WTC11 (cell line): ENCODE measurements around the gene PIGK. TPM values are rescaled to one million over a fixed set of nuclear protein-coding genes. Genes with fewer than 3 reads are reported as not detected.

Experiments used
- ATAC-seq: fragments of 200-7000 bp; cut with Tn5 transposase; 2 replicates; pipeline ENCODE4 v1.10.0; 2021; ENCODE audit warnings: mild to moderate bottlenecking, moderate library complexity
- CTCF ChIA-PET: fragments of 300-600 bp; sonication (Branson Sonifier 250); formaldehyde crosslinking; loops from one replicate; lab custom pipeline; 2021; ENCODE audit warnings: antibody characterized with exemption; lab: Charles Lee
- POLR2A ChIA-PET: fragments of 350-600 bp; sonication (Branson Sonifier 250); formaldehyde crosslinking; loops from one replicate; lab custom pipeline; 2021; ENCODE audit warnings: antibody characterized with exemption; lab: Charles Lee
- DNase-seq: peaks from one replicate; pipeline ENCODE4 v3.0.0; 2021; ENCODE audit warnings: low spot score
- H3K27ac Mint-ChIP-seq: 2 replicates; pipeline ENCODE4 v1.8.0; 2021; ENCODE audit warnings: mixed read lengths
- H3K27me3 Mint-ChIP-seq: 2 replicates; pipeline ENCODE4 v1.8.0; 2021; ENCODE audit warnings: low read depth, mild to moderate bottlenecking, moderate library complexity, mixed read lengths
- H3K36me3 Mint-ChIP-seq: 2 replicates; pipeline ENCODE4 v1.8.0; 2021; ENCODE audit warnings: mixed read lengths
- H3K4me1 Mint-ChIP-seq: 2 replicates; pipeline ENCODE4 v1.8.0; 2022; ENCODE audit warnings: mixed read lengths
- H3K4me3 Mint-ChIP-seq: 2 replicates; pipeline ENCODE4 v1.8.0; 2021; ENCODE audit warnings: mild to moderate bottlenecking, moderate library complexity, mixed read lengths
- H3K9me3 Mint-ChIP-seq: 2 replicates; pipeline ENCODE4 v1.8.0; 2021; ENCODE audit warnings: mixed read lengths
- AFF4 ChIP-seq: sonication (generic); formaldehyde crosslinking; IDR thresholded peaks from 2 replicates; pipeline ENCODE4 v1.8.1; 2023; ENCODE audit warnings: mild to moderate bottlenecking, missing genetic modification reagents, borderline replicate concordance
- ATF1 ChIP-seq: sonication (generic); formaldehyde crosslinking; IDR thresholded peaks from 2 replicates; pipeline ENCODE4 v1.8.1; 2023; ENCODE audit warnings: mild to moderate bottlenecking, moderate library complexity, missing genetic modification reagents
- EMX1 ChIP-seq: fragments of 250-450 bp; sonication (Bioruptor Pico); IDR thresholded peaks from 2 replicates; pipeline ENCODE4 v1.8.0; 2021; ENCODE audit warnings: mild to moderate bottlenecking
- ESRRA ChIP-seq: sonication (generic); formaldehyde crosslinking; IDR thresholded peaks from 2 replicates; pipeline ENCODE4 v1.8.1; 2022; ENCODE audit warnings: mild to moderate bottlenecking, missing genetic modification reagents, borderline replicate concordance
- MXD4 ChIP-seq: fragments of 250-450 bp; sonication (Bioruptor Pico); IDR thresholded peaks from 2 replicates; pipeline ENCODE4 v1.8.0; 2021; ENCODE audit warnings: mild to moderate bottlenecking, moderate library complexity, borderline replicate concordance
- NFATC4 ChIP-seq: fragments of 250-450 bp; sonication (Bioruptor Pico); IDR thresholded peaks from 2 replicates; pipeline ENCODE4 v1.9.0; 2021; ENCODE audit warnings: mild to moderate bottlenecking
- NFE2L1 ChIP-seq: sonication (generic); formaldehyde crosslinking; IDR thresholded peaks from 2 replicates; pipeline ENCODE4 v1.8.1; 2023; ENCODE audit warnings: missing genetic modification reagents
- OVOL2 ChIP-seq: fragments of 250-450 bp; sonication (Bioruptor Pico); IDR thresholded peaks from 2 replicates; pipeline ENCODE4 v1.9.0; 2021; ENCODE audit warnings: mild to moderate bottlenecking, borderline replicate concordance
- SOX15 ChIP-seq: fragments of 250-450 bp; sonication (Bioruptor Pico); IDR thresholded peaks from 2 replicates; pipeline ENCODE4 v1.9.0; 2021; ENCODE audit warnings: mild to moderate bottlenecking
- TP53 ChIP-seq: sonication (generic); formaldehyde crosslinking; IDR thresholded peaks from 2 replicates; pipeline ENCODE4 v1.8.1; 2023; ENCODE audit warnings: mild to moderate bottlenecking, missing genetic modification reagents
- ZNF263 ChIP-seq: sonication (generic); formaldehyde crosslinking; IDR thresholded peaks from 2 replicates; pipeline ENCODE4 v1.8.1; 2022; ENCODE audit warnings: low read depth, mild to moderate bottlenecking, moderate library complexity, missing genetic modification reagents
- ZNF317 ChIP-seq: sonication (generic); formaldehyde crosslinking; IDR thresholded peaks from 2 replicates; pipeline ENCODE4 v1.8.1; 2023; ENCODE audit warnings: low read depth, mild to moderate bottlenecking, moderate library complexity, missing genetic modification reagents, borderline replicate concordance
- ZNF416 ChIP-seq: fragments of 250-450 bp; sonication (Bioruptor Pico); IDR thresholded peaks from 2 replicates; pipeline ENCODE4 v1.9.0; 2021; ENCODE audit warnings: mild to moderate bottlenecking, inconsistent platforms
- ZNF512 ChIP-seq: sonication (generic); formaldehyde crosslinking; IDR thresholded peaks from 2 replicates; pipeline ENCODE4 v1.8.1; 2022; ENCODE audit warnings: missing genetic modification reagents, borderline replicate concordance
- total RNA-seq: library from RNA; stranded (reverse); gene quantifications from 3 replicates; pipeline ENCODE4 v1.2.3, GENCODE V29; 2021
- TF ChIP-seq, protein P1 (sequence below): sonication (generic); formaldehyde crosslinking; IDR thresholded peaks from 2 replicates; pipeline ENCODE4 v1.8.1; 2023; ENCODE audit warnings: mild to moderate bottlenecking, missing genetic modification reagents, moderate library complexity
- TF ChIP-seq, protein P2 (sequence below): fragments of 250-450 bp; sonication (Bioruptor Pico); IDR thresholded peaks from 2 replicates; pipeline ENCODE4 v2.1.2; 2022; ENCODE audit warnings: mild to moderate bottlenecking, moderate library complexity
- TF ChIP-seq, protein P3 (sequence below): sonication (generic); formaldehyde crosslinking; IDR thresholded peaks from 2 replicates; pipeline ENCODE4 v1.8.0; 2023; ENCODE audit warnings: missing genetic modification reagents
- TF ChIP-seq, protein P4 (sequence below): sonication (generic); formaldehyde crosslinking; IDR thresholded peaks from 2 replicates; pipeline ENCODE4 v1.8.0; 2022; ENCODE audit warnings: mild to moderate bottlenecking, missing genetic modification reagents

Gene PIGK
- total RNA-seq, 1 experiment from 2014 or later: 20.5 TPM

GRCh38 chr1:77065693-77066342 lies 153.4 kb downstream of the PIGK start:
- TF ChIP-seq TP53 (CRISPR knock-in tag): no peak
- no peak for TF ChIP-seq SOX15
- TF ChIP-seq NFATC4 (CRISPR knock-in tag): no peak
- TF ChIP-seq NFE2L1: no peak
- TF ChIP-seq OVOL2 (CRISPR knock-in tag): no peak
- TF ChIP-seq ZNF317 (CRISPR knock-in tag): no peak
- no peak for TF ChIP-seq ZNF416 (CRISPR knock-in tag)
- no peak for TF ChIP-seq ZNF512 (CRISPR knock-in tag)
- TF ChIP-seq EMX1 (CRISPR knock-in tag): no peak
- TF ChIP-seq, protein P1, sequence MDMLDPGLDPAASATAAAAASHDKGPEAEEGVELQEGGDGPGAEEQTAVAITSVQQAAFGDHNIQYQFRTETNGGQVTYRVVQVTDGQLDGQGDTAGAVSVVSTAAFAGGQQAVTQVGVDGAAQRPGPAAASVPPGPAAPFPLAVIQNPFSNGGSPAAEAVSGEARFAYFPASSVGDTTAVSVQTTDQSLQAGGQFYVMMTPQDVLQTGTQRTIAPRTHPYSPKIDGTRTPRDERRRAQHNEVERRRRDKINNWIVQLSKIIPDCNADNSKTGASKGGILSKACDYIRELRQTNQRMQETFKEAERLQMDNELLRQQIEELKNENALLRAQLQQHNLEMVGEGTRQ: no peak
- TF ChIP-seq MXD4: no peak
- no peak for TF ChIP-seq ZNF263 (CRISPR knock-in tag)
- TF ChIP-seq ATF1 (CRISPR knock-in tag): no peak
- TF ChIP-seq AFF4 (CRISPR knock-in tag): no peak
- TF ChIP-seq, protein P2, sequence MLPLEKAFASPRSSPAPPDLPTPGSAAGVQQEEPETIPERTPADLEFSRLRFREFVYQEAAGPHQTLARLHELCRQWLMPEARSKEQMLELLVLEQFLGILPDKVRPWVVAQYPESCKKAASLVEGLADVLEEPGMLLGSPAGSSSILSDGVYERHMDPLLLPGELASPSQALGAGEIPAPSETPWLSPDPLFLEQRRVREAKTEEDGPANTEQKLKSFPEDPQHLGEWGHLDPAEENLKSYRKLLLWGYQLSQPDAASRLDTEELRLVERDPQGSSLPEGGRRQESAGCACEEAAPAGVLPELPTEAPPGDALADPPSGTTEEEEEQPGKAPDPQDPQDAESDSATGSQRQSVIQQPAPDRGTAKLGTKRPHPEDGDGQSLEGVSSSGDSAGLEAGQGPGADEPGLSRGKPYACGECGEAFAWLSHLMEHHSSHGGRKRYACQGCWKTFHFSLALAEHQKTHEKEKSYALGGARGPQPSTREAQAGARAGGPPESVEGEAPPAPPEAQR: no peak
- TF ChIP-seq, protein P3, sequence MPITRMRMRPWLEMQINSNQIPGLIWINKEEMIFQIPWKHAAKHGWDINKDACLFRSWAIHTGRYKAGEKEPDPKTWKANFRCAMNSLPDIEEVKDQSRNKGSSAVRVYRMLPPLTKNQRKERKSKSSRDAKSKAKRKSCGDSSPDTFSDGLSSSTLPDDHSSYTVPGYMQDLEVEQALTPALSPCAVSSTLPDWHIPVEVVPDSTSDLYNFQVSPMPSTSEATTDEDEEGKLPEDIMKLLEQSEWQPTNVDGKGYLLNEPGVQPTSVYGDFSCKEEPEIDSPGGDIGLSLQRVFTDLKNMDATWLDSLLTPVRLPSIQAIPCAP (CRISPR knock-in tag): no peak
- no peak for TF ChIP-seq ESRRA (CRISPR knock-in tag)
- TF ChIP-seq, protein P4, sequence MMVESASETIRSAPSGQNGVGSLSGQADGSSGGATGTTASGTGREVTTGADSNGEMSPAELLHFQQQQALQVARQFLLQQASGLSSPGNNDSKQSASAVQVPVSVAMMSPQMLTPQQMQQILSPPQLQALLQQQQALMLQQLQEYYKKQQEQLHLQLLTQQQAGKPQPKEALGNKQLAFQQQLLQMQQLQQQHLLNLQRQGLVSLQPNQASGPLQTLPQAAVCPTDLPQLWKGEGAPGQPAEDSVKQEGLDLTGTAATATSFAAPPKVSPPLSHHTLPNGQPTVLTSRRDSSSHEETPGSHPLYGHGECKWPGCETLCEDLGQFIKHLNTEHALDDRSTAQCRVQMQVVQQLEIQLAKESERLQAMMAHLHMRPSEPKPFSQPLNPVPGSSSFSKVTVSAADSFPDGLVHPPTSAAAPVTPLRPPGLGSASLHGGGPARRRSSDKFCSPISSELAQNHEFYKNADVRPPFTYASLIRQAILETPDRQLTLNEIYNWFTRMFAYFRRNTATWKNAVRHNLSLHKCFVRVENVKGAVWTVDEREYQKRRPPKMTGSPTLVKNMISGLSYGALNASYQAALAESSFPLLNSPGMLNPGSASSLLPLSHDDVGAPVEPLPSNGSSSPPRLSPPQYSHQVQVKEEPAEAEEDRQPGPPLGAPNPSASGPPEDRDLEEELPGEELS (CRISPR knock-in tag): no peak
- TF ChIP-seq, all 79 proteins: peak for 0

More at GRCh38 chr1:77065693-77066342, 153.4 kb downstream of the PIGK start:
- CTCF ChIA-PET: no interaction called here
- DNase-seq (no peak), ATAC-seq (no peak)
- Mint-ChIP-seq H3K27me3 (no peaks in the 10 kb centered on the region), H3K36me3 (no peaks in the 10 kb centered on the region), H3K4me1 (peaks cover 23% of the 10 kb centered on the region), H3K4me3 (no peak overlapping the region), H3K9me3 (peaks cover 3% of the 10 kb centered on the region; the same call in 1 of the 2 replicates), H3K27ac (no peak overlapping the region)
- POLR2A ChIA-PET: no interaction called here
